PFSK-1 (cell line): Measurements from ENCODE around the gene TBP.
A peak's percentile ranks its signal among the peaks of the same experiment; 100 is the strongest.

Source experiments
- POLR2AphosphoS5 ChIP-seq: IDR thresholded peaks from 2 replicates; pipeline ENCODE4 v1.6.1; 2012; ENCODE audit warnings: low read depth, mild to moderate bottlenecking, control low read depth, low read length, moderate library complexity
- SIN3A ChIP-seq: IDR thresholded peaks from 2 replicates; pipeline ENCODE4 v1.6.1; 2012; ENCODE audit warnings: mild to moderate bottlenecking, low read length, moderate library complexity, borderline replicate concordance; ENCODE audit not compliant: insufficient read depth
- TAF1 ChIP-seq: IDR thresholded peaks from 2 replicates; pipeline ENCODE4 v1.6.1; 2012; ENCODE audit warnings: low read length, control low read depth, borderline replicate concordance; ENCODE audit not compliant: insufficient read depth
- TF ChIP-seq, protein P1 (sequence below), 2 experiments: IDR thresholded peaks; 2 replicates each; pipeline versions ENCODE4 v1.6.1 to v1.8.0; 2011 to 2012; ENCODE audit warnings: low read depth in 2 of 2, low read length in 2 of 2, control low read depth in 1 of 2, inconsistent platforms in 1 of 2, mild to moderate bottlenecking in 1 of 2, moderate library complexity in 1 of 2; ENCODE audit not compliant: insufficient read depth in 1 of 2

DNA sequence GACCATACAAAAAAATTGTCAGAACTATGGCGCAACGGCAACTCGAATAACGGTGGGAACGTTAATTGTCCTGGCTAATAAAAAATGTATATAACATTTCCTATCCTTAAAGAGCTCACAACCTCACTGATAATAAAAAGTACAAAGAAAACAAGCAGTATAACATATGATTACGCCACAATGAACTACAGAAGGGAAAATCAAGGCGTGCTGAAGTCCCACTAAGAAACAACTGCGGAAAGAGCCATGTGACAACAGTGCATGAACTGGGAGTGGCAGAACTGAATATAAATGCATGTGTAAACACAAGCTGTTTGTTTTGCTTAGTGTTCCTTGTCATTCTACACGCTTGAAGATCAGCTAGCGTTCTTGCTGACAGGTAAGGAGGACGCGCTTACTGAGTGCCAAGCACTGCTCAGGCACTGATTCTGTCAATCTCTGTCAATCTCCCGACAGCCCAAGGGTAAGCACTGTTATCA lies 596 bp upstream of the TBP start:
- TF ChIP-seq TAF1 (no peak), SIN3A (peak; percentile 89; the same call in 1 of the 2 replicates), POLR2AphosphoS5 (no peak)
- TF ChIP-seq, protein P1, sequence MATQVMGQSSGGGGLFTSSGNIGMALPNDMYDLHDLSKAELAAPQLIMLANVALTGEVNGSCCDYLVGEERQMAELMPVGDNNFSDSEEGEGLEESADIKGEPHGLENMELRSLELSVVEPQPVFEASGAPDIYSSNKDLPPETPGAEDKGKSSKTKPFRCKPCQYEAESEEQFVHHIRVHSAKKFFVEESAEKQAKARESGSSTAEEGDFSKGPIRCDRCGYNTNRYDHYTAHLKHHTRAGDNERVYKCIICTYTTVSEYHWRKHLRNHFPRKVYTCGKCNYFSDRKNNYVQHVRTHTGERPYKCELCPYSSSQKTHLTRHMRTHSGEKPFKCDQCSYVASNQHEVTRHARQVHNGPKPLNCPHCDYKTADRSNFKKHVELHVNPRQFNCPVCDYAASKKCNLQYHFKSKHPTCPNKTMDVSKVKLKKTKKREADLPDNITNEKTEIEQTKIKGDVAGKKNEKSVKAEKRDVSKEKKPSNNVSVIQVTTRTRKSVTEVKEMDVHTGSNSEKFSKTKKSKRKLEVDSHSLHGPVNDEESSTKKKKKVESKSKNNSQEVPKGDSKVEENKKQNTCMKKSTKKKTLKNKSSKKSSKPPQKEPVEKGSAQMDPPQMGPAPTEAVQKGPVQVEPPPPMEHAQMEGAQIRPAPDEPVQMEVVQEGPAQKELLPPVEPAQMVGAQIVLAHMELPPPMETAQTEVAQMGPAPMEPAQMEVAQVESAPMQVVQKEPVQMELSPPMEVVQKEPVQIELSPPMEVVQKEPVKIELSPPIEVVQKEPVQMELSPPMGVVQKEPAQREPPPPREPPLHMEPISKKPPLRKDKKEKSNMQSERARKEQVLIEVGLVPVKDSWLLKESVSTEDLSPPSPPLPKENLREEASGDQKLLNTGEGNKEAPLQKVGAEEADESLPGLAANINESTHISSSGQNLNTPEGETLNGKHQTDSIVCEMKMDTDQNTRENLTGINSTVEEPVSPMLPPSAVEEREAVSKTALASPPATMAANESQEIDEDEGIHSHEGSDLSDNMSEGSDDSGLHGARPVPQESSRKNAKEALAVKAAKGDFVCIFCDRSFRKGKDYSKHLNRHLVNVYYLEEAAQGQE (IDR thresholded peaks at IDR 0.05; ENCODE audit: insufficient read depth in 1 of 2, low read depth in 2 of 2, low read length in 2 of 2): no peak
